Smooth muscle cell (in vitro differentiated cells): Measurements from ENCODE around the gene RFESD. TPM values are rescaled to one million over a fixed set of nuclear protein-coding genes. Genes with fewer than 3 reads are reported as not detected.

Experiments
- DNase-seq: peaks from one replicate; lab custom pipeline; 2025; ENCODE audit not compliant: unreplicated experiment; lab: John Stamatoyannopoulos, UW
- H2AFZ ChIP-seq: fragments of 200-600 bp; sonication (generic); 2 replicates; pipeline ENCODE4 v1.6.0; 2016; ENCODE audit warnings: antibody characterized with exemption, low read depth, mild to moderate bottlenecking
- H3F3A ChIP-seq: fragments of 200-600 bp; sonication (generic); 2 replicates; pipeline ENCODE4 v1.6.0; 2017; ENCODE audit warnings: antibody characterized with exemption, low read depth
- H3K27ac ChIP-seq: fragments of 200-600 bp; sonication (generic); 2 replicates; pipeline ENCODE4 v1.5.1; 2016; ENCODE audit warnings: low read depth, mild to moderate bottlenecking
- H3K27me3 ChIP-seq: fragments of 200-600 bp; sonication (generic); 2 replicates; pipeline ENCODE4 v1.6.1; 2016; ENCODE audit warnings: low read depth, mild to moderate bottlenecking
- H3K36me3 ChIP-seq: fragments of 200-600 bp; sonication (generic); 2 replicates; pipeline ENCODE4 v1.5.1; 2016; ENCODE audit warnings: low read depth
- H3K4me1 ChIP-seq: fragments of 200-600 bp; sonication (generic); 2 replicates; pipeline ENCODE4 v1.5.1; 2016; ENCODE audit warnings: low read depth
- H3K4me2 ChIP-seq: fragments of 200-600 bp; sonication (generic); 2 replicates; pipeline ENCODE4 v1.6.0; 2016; ENCODE audit warnings: mild to moderate bottlenecking
- H3K4me3 ChIP-seq: fragments of 200-600 bp; sonication (generic); 2 replicates; pipeline ENCODE4 v1.5.1; 2016; ENCODE audit warnings: mild to moderate bottlenecking
- H3K79me2 ChIP-seq: fragments of 200-600 bp; sonication (generic); 2 replicates; pipeline ENCODE4 v1.6.0; 2016; ENCODE audit warnings: low read depth, mild to moderate bottlenecking
- H3K9ac ChIP-seq: fragments of 200-600 bp; sonication (generic); 2 replicates; pipeline ENCODE4 v1.6.0; 2016; ENCODE audit warnings: low read depth
- H3K9me3 ChIP-seq: fragments of 200-600 bp; sonication (generic); replicated peaks from 2 replicates; pipeline ENCODE4 v1.5.1; 2016; ENCODE audit warnings: low read depth
- H4K20me1 ChIP-seq: fragments of 200-600 bp; sonication (generic); 2 replicates; pipeline ENCODE4 v1.6.0; 2016; ENCODE audit warnings: low read depth
- WGBS: methylation state at CpG from one replicate; pipeline ENCODE4 v1.1.7; 2016; ENCODE audit warnings: low lambda C conversion rate; 5-methylcytosine and 5-hydroxymethylcytosine counted together
- polyA plus RNA-seq: library from polyadenylated mRNA; unstranded; fragments of >200 nt; fragmentation: Nextera tagmentation; extraction: Ambion mirVana; gene quantifications from 2 replicates; pipeline ENCODE4 v1.2.1, GENCODE V29; 2016
- total RNA-seq: library from RNA; depleted of rRNA; stranded (reverse); fragments of >200 nt; gene quantifications from 2 replicates; pipeline ENCODE4 v1.2.3, GENCODE V29; 2014
- TF ChIP-seq, protein P1 (sequence below): fragments of 200-600 bp; sonication (generic); IDR thresholded peaks from 2 replicates; pipeline ENCODE4 v1.5.1; 2017; ENCODE audit warnings: borderline replicate concordance, mild to moderate bottlenecking, antibody characterized with exemption; ENCODE audit not compliant: insufficient read depth, poor library complexity, severe bottlenecking

Gene RFESD
- total and polyA plus RNA-seq, 2 experiments from 2014 or later, result 3.6 to 6.8 TPM

DNA sequence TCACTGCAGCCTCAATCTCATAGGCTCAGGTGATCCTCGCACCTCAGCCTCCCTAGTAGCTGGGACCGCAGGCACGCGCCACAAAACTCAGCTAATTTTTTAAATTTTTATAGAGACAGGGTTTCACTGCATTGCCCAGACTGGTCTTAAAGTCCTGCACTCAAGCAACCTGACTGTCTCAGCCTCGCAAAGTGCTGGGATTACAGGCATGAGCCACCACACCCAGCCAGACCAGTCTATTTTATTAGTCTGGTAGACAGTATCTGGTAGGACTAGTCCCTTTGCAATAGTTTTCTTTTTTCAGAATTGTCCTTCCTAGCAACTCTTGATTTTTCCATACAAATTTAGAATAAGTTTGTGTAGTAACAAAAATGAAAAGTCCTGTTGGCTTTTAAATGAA is 40.8 kb upstream of the RFESD start:
- H3K36me3 ChIP-seq, result no peaks in the 10 kb centered on the region
- H2AFZ ChIP-seq, result no peak overlapping the region
- no peak overlapping the region for H3K9ac ChIP-seq
- H3K4me1 ChIP-seq, result no peaks in the 10 kb centered on the region
- no peak for DNase-seq
- no peaks in the 10 kb centered on the region for H3F3A ChIP-seq
- no peaks in the 10 kb centered on the region for H3K79me2 ChIP-seq
- no peak overlapping the region for H3K4me2 ChIP-seq
- TF ChIP-seq, protein P1, sequence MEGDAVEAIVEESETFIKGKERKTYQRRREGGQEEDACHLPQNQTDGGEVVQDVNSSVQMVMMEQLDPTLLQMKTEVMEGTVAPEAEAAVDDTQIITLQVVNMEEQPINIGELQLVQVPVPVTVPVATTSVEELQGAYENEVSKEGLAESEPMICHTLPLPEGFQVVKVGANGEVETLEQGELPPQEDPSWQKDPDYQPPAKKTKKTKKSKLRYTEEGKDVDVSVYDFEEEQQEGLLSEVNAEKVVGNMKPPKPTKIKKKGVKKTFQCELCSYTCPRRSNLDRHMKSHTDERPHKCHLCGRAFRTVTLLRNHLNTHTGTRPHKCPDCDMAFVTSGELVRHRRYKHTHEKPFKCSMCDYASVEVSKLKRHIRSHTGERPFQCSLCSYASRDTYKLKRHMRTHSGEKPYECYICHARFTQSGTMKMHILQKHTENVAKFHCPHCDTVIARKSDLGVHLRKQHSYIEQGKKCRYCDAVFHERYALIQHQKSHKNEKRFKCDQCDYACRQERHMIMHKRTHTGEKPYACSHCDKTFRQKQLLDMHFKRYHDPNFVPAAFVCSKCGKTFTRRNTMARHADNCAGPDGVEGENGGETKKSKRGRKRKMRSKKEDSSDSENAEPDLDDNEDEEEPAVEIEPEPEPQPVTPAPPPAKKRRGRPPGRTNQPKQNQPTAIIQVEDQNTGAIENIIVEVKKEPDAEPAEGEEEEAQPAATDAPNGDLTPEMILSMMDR, result no peak
- no peak overlapping the region for H3K4me3 ChIP-seq
- H3K9me3 ChIP-seq, result no peaks in the 10 kb centered on the region
- no peaks in the 10 kb centered on the region for H3K27me3 ChIP-seq
- WGBS, result 73% methylated on average over 5 of the region's 5 CpGs
- no peak overlapping the region for H3K27ac ChIP-seq
- H4K20me1 ChIP-seq, result no peaks in the 10 kb centered on the region

DNA sequence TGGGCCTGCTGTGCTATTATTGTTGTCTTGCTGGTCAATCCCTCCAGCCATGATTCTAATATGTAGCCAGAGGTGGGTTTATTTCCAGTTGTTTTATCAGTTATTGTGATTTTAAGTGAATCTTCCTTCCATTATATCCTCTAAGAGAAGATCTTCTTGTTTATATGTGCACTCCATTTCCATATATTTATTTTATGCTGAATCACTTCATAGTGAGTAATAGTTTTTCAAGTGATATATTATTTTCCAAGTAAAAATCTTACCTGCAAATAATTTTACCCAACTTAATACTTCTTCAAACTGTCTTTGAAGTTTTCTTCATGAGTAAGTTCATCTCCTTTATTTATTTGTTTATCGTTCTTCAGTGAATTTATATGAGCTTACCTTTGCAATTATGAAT is 40.2 kb upstream of the RFESD start:
- Histone ChIP-seq H3K4me1 (no peaks in the 10 kb centered on the region), H3K27me3 (no peaks in the 10 kb centered on the region), H3K79me2 (no peaks in the 10 kb centered on the region), H3K9me3 (no peaks in the 10 kb centered on the region), H2AFZ (no peak overlapping the region), H3K4me2 (no peak overlapping the region), H3F3A (no peaks in the 10 kb centered on the region), H3K36me3 (no peaks in the 10 kb centered on the region), H4K20me1 (no peaks in the 10 kb centered on the region), H3K9ac (no peak overlapping the region), H3K27ac (no peak overlapping the region), H3K4me3 (no peak overlapping the region)
- 100% methylated on average over 1 of the region's 1 CpG for WGBS
- TF ChIP-seq, protein P1, result no peak
- DNase-seq, result no peak

DNA sequence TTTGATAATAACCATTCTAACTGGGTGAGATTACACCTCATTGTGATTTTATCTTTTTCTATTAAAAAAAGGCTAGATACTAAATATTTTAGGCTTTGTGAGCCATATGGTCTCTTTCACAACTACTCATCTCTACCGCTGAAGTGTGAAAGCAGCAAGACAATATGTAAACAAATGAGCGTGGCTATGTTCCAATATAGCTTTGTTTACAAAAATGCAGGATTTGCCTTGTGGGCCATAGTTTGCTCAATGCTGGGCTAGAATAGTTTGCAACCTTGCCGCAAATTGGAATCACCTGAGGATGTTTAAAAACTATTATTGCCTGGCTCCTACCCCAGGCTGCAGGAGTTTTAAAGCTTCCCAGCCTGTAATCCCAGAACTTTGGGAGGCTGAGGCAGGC is 36.9 kb upstream of the RFESD start:
- Histone ChIP-seq H3K36me3 (no peaks in the 10 kb centered on the region), H3K4me1 (no peaks in the 10 kb centered on the region), H3K9ac (no peak overlapping the region), H2AFZ (no peak overlapping the region), H3K4me3 (no peak overlapping the region), H3K27me3 (no peaks in the 10 kb centered on the region), H3K9me3 (no peaks in the 10 kb centered on the region), H3F3A (no peaks in the 10 kb centered on the region), H3K27ac (no peak overlapping the region), H4K20me1 (no peaks in the 10 kb centered on the region), H3K79me2 (no peaks in the 10 kb centered on the region), H3K4me2 (no peak overlapping the region)
- TF ChIP-seq, protein P1, result no peak
- 80% methylated on average over 3 of the region's 3 CpGs for WGBS
- no peak for DNase-seq

DNA sequence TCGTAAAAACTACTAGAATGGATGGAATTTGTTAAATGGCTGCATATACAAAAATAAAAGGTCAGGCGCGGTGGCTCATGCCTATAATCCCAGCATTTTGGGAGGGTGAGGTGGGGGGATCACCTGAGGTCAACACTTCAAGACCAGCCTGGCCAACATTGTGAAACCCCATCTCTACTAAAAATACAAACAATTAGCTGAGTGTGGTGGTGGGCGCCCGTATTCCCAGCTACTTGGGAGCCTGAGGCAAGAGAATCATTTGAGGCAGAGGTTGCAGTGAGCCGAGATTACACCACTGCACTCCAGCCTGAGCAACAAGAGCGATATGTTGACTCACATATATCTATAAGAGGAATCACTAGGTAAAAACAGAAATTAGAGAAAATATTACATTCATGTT is 36.0 kb upstream of the RFESD start:
- H3K27ac ChIP-seq, result no peak overlapping the region
- no peaks in the 10 kb centered on the region for H3K27me3 ChIP-seq
- H2AFZ ChIP-seq, result no peak overlapping the region
- no peaks in the 10 kb centered on the region for H4K20me1 ChIP-seq
- no peaks in the 10 kb centered on the region for H3K36me3 ChIP-seq
- no peaks in the 10 kb centered on the region for H3K9me3 ChIP-seq
- no peak overlapping the region for H3K9ac ChIP-seq
- TF ChIP-seq, protein P1, result no peak
- H3K4me3 ChIP-seq, result no peak overlapping the region
- H3K4me2 ChIP-seq, result no peak overlapping the region
- H3K4me1 ChIP-seq, result no peaks in the 10 kb centered on the region
- no peak for DNase-seq
- no peaks in the 10 kb centered on the region for H3F3A ChIP-seq
- H3K79me2 ChIP-seq, result no peaks in the 10 kb centered on the region
- WGBS, result 87% methylated on average over 7 of the region's 7 CpGs
